Activated CD8-positive, alpha-beta memory T cell treated with anti-CD3 and anti-CD28 coated beads, Interleukin-2, amount 50 U/mL, for 48 hours (primary cell): Measurements from ENCODE around the gene CAP2.

Source experiments
- DNase-seq: peaks from one replicate; pipeline ENCODE4 v3.0.0-alpha.2; 2020

The CAP2 gene

DNA sequence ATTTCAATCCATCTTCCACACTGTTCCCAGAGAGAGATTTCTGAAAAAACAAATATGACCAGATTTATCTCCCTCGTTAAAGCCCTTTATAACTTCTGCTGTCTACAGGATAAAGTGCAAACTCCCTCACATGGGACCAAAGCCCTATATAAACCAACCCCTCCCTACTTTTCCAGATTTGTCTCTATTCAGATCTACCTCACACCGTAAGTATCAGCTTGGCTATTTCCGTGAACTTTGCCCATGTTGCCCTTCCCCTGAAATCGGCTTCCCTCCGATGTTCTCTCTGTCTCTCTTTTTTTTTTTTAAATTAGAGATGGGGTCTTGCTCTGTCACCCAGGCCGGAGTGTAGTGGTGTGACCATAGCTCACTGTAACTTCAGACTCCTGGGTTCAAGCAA is 194.6 kb downstream of the CAP2 start:
- no peak for DNase-seq

DNA sequence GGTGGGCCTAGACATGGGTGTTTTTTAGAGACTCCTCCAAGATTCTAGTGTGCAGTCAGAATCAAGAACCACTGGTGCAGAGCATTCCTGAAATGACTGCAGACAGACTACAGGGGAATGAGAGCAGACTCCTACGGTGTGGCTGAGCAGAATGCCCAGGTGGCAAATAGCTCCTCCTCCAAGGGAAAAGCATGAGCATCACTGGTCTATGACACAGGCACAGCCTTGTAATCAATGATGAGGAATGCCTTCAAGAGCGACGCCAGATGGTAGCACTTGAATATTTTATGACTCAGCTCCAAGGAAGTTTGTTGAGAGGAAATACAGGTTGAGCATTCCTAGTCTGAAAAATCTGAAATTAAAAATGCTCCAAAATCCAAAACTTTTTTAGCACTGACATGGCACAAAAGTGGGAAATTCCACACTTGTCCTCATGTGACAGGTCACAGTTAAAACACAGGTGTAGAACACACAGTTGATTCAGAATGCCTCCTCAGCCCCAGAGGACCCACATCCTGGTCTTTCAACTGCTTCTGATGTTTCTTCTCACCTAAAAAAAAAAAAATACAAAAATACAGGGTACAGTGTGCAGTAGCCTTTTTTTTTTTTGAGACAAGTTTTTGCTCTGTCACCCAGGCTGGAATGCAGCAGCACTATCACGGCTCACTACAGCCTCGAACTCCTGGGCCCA is 196.2 kb downstream of the CAP2 start:
- no peak for DNase-seq

DNA sequence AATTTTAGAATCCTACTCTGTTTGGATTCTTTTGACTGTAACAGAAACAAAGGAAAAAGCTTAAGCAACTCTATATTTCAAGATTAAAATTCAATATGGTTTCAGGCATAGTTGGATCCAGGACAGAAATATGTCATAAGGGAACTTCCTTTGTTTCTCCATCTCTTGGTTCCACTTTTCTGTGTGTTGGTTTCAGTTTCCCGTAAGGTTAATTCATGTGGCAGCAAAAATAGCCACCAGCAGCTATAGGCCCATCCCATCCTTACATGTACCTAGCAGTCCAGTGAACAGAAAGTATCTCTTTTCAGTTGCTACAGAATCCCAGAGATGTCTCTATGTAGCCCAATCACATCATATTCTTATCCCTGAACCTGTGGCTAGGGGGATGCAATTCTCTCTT is 197.9 kb downstream of the CAP2 start:
- no peak for DNase-seq

DNA sequence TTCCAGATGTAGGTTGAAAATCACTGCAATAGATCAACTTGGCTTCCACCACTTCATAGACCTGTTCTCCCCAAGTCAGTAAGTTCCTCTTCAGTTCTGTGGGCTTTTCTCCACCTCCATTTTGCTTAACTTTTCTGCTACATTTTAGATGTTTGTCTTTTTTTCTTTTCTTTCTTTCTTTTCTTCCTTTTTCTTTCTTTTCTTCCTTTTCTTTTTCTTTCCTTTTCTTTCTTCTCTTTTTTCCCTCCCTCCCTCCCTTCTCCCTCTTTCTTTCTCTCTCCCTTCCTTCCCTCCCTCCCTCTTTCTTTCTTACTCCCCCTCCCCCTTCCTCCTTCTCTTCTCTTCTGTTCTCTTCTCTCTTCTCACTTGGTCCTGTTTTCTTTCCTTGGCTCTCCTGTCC is 199.9 kb downstream of the CAP2 start:
- DNase-seq, result no peak

DNA sequence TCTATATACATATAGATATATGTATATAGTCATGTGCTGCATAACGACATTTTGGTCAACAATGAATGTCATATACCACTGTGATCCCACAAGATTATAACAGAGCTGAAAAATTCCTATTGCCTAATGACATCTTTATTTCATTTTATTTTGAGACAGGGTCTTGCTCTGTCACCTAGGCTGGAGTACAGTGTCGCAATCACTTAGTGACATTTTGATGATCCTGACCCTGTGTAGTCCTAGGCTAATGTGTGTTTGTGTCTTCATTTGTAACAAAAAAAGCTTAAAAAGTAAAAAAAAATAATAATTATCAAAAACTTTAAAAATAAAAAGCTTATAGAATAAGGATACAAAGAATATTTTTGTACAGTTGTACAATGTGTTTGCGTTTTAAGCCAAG is 202.7 kb downstream of the CAP2 start:
- DNase-seq, result no peak

DNA sequence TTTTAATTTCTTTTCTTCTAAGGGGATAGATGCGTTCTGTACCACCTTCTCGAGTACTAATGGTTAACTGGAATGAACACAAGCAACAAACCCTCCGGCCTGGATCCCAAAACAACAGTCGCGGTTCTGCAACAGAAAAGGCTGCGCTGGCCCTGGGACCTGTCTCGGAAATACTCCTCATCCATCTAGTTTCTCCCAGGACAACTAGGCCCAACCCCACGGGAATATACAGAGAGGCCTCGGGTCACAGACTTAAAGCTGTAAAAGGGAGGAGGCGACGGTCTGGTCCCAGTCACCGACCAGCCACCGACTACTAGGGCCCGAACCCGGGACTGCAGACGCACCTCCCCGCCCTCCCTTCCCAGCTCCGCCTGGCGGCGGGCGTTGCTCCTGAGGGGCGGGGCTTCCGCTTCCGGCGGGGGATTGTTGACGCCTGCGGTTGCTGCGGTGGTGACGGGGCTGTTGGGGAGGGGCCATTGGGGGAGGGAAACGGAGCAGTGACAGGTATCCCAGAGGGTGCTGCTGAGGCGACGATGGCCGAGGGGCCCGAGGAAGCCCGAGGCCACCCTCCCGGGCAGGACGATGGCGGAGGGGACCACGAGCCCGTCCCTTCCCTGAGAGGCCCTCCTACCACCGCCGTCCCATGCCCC is 206.6 kb downstream of the CAP2 start, which contains the start of gene FAM8A1:
FAM8A1 (plus strand) TSS at position 426 of the 650 bp plus-strand sequence; CDS start at position 534, 108 bp downstream.
- peak; percentile 98 for DNase-seq

DNA sequence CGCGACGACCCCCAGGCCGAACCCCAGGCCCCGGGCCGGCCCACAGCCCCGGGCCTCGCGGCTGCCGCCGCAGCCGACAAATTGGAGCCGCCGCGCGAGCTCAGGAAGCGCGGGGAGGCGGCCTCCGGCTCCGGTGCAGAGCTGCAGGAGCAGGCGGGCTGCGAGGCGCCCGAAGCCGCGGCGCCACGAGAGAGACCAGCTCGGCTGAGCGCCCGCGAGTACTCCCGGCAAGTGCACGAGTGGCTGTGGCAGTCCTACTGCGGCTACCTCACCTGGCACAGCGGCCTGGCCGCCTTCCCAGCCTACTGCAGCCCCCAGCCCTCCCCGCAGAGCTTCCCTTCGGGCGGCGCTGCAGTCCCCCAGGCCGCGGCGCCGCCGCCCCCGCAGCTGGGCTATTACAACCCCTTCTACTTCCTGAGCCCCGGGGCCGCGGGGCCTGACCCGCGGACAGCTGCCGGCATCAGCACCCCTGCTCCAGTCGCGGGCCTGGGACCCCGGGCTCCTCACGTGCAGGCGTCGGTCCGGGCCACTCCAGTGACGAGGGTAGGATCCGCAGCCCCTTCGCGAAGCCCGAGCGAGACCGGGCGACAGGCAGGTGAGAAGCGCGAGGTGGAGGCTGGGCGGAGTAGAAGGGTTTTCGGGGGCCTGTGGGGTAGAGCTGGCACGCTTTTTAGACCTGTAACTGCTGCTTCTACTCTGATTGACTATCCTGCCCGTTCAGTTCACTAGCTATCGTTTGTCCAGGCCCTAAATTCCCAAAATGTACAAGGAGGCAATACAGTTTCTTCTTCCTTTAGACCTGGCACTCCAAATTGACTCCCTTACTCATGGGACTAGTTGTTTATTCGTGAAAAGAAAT is 207.4 kb downstream of the CAP2 start:
- peak; percentile 80 for DNase-seq

DNA sequence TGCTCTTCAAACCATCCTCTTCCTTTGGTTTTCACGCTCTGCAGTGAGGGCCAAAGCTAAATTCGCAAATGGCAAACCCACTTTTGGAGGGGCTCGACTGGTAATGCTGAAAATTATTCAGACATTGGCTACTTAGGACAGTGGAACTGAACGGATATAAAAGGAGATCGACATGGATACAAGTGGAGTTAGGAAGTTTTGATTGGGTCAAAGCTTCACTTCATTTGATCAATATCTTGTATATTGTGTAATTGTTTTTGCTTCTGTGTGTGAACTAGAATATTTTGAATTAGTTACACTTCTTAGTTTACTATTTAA is 207.9 kb downstream of the CAP2 start:
- DNase-seq, result no peak

DNA sequence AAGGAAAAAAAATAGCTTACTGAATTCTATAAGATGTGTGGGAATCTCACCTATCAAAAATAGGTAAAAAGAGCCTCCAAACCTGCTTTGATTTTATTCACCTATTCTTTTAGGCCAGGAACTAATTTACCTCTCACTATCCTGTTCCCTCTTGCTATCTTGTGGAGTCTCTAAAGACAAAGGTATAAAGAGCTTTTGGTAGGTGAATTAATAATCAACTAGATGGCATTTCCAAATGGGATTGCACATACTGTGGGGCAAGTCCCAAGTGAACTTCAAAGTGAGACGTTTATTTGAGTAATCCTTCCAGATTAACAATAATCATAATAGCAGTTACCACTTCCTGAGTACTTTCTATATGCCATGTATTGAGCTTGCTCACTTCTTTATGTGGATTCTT is 209.5 kb downstream of the CAP2 start:
- DNase-seq, result no peak

DNA sequence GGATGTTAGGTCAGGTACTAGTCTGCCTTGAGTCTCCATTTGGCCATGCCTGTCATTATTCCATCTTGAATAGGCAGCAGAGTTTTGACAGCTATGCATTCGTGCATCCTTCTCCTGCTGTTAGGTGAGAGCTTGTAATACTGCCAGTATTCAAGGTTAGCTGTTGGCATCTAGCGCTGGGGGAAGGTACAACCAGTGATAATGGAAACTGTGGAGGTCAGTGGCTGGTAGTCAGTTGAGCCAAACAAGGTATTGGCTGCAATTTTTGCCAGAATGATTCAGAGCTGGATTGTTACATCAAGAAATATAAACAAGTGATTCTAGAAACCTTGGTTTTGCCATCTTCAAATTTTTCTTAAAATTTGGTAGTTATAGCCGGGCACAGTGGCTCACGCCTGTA is 213.2 kb downstream of the CAP2 start:
- DNase-seq, result no peak
